Liver (tissue), 3 donors: ENCODE measurements around the gene PGGHG.

ENCODE experiments used
- ATF3 ChIP-seq: IDR thresholded peaks from 2 replicates; pipeline ENCODE4 v1.6.1; 2016; ENCODE audit warnings: antibody characterized with exemption
- CTCF ChIP-seq: fragments of 150-350 bp; IDR thresholded peaks from 2 replicates; pipeline ENCODE4 v1.5.1; 2017; ENCODE audit warnings: improper control_type of control experiment, low read depth, low read length; ENCODE audit not compliant: missing input control
- JUND ChIP-seq, 2 donors: IDR thresholded peaks; 2 replicates each; pipeline ENCODE4 v1.6.1; 2016; ENCODE audit warnings: antibody characterized with exemption in 2 of 2
- SP1 ChIP-seq: IDR thresholded peaks from 2 replicates; pipeline ENCODE4 v1.6.1; 2018; ENCODE audit warnings: antibody characterized with exemption, mild to moderate bottlenecking
- TF ChIP-seq, protein P1 (sequence below): IDR thresholded peaks from 2 replicates; pipeline ENCODE4 v1.6.1; 2016; ENCODE audit warnings: antibody characterized with exemption
- donor health status: healthy.
- donor health status: healthy.

DNA sequence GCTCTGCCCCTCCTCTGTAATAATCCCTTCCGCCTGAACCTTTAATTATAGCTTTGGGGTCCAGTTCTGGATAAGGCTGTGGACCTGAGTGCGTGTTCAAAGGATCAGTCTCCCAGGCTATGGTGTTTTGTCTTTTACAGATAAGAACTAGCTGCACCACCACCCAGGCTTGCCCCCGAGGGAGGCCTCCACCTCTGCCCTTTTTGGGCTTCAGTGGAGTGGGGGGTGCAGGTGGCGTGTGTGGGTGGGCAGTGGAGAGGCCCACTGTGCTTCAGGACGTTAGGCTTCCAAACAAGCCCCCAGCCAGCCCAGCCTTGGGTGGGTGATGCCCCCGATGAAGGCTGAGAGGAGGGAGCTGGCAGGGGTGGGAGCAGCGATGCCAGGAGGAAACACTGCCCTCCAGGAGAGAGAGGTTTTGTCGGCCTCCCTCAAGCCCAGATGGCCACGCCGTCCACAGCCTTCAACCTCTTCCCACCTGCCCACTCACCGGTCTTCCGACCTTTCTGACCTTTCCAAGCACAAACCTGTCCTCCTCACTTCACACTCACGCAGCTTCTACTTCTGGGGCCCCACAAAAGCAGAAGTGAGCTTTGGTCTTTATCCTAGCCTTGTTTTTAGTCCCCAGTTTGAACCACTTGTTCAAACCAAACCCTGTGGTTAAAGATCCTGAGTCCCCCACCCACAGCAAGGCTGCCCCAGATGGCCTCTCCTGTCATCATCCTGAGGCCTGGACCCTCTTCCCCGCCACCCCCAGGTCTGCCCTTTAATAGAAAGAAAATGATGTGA is 31.8 kb upstream of the PGGHG start:
- TF ChIP-seq CTCF = no peak
- no peak for TF ChIP-seq SP1
- TF ChIP-seq, protein P1, sequence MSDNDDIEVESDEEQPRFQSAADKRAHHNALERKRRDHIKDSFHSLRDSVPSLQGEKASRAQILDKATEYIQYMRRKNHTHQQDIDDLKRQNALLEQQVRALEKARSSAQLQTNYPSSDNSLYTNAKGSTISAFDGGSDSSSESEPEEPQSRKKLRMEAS = no peak
- TF ChIP-seq JUND (IDR thresholded peaks at IDR 0.05) = no peak
- TF ChIP-seq ATF3 = no peak
